GM23338 (cell line): ENCODE data around the gene RPS15.

Experiments
- CREB1 ChIP-seq: fragments of 250-450 bp; sonication (Bioruptor Pico); IDR thresholded peaks from 2 replicates; pipeline ENCODE4 v1.5.0; 2020; ENCODE audit warnings: low read depth, mild to moderate bottlenecking, moderate library complexity
- CTCF ChIP-seq, 2 experiments: fragments of 200-600 bp in 1 of 2; sonication (generic) in 1 of 2; conservative IDR thresholded peaks; 2 replicates each; pipeline versions ENCODE4 v1.5.1 to v1.6.1; 2016 to 2017; ENCODE audit warnings: antibody characterized with exemption in 2 of 2, low read depth in 2 of 2, mild to moderate bottlenecking in 2 of 2, moderate library complexity in 1 of 2
- ETS1 ChIP-seq: IDR thresholded peaks from 2 replicates; pipeline ENCODE4 v1.6.1; 2016; ENCODE audit warnings: antibody characterized with exemption
- EZH2 ChIP-seq: fragments of 200-600 bp; sonication (generic); IDR thresholded peaks from one replicate; pipeline ENCODE4 v1.8.0; 2017; ENCODE audit warnings: antibody characterized with exemption, mild to moderate bottlenecking, low read depth; ENCODE audit not compliant: unreplicated experiment
- EZH2phosphoT487 ChIP-seq: fragments of 200-600 bp; sonication (generic); IDR thresholded peaks from one replicate; pipeline ENCODE4 v1.8.1; 2018; ENCODE audit warnings: antibody characterized with exemption; ENCODE audit not compliant: unreplicated experiment
- JUNB ChIP-seq: IDR thresholded peaks from one replicate; pipeline ENCODE4 v1.6.1; 2016; ENCODE audit warnings: antibody characterized with exemption; ENCODE audit not compliant: unreplicated experiment
- POLR2AphosphoS5 ChIP-seq: IDR thresholded peaks from 2 replicates; pipeline ENCODE4 v1.6.1; 2016; ENCODE audit warnings: antibody characterized with exemption, low read depth
- REST ChIP-seq: IDR thresholded peaks from one replicate; pipeline ENCODE4 v1.6.1; 2018; ENCODE audit warnings: antibody characterized with exemption; ENCODE audit not compliant: unreplicated experiment
- STAT1 ChIP-seq: IDR thresholded peaks from one replicate; pipeline ENCODE4 v1.6.1; 2016; ENCODE audit warnings: antibody characterized with exemption; ENCODE audit not compliant: unreplicated experiment

DNA sequence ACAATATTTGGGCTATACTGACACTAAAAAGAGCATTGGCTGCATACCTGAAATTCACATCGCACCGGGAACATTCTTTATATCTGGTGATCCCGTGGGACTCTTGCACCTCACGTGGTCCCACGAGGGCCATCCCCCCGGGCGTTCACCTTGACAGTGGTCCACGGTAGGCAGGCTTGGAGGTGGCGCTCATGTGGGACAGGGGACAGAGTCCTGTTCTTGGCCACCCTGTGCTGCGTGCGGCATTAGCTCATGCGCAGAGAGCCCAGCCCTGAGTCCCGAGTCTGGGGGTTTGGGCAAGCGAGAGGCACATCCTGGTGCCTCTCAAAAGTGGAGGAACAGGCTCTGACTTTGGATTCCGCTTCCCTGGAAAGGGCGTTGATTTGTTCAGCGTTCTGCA is 44.4 kb upstream of the RPS15 start:
- TF ChIP-seq CTCF (conservative IDR thresholded peaks at IDR 0.05; ENCODE audit: low read depth in 2 of 2) (no peak), EZH2 (no peak), POLR2AphosphoS5 (no peak), EZH2phosphoT487 (no peak), CREB1 (no peak), ETS1 (no peak), REST (no peak), JUNB (no peak), STAT1 (no peak)
